SIG-M5 (cell line): ENCODE data around the gene SHQ1.
"Not testable (repeated sequence)": the region's sequence is repeated elsewhere in the genome, so short reads cannot be mapped to it uniquely, and the experiment has no call there.

ENCODE experiments used
- DNase-seq: peaks from one replicate; lab custom pipeline; 2025; lab: John Stamatoyannopoulos, UW

The SHQ1 gene

GRCh38 chr3:72748659-72749058 is 99.6 kb downstream of the SHQ1 start:
- no peak for DNase-seq

- DNase-seq: no peak
Observed at GRCh38 chr3:72746430-72747411, 101.5 kb downstream of the SHQ1 start.

GRCh38 chr3:72745146-72745999 is 102.9 kb downstream of the SHQ1 start:
- DNase-seq: no peak

- DNase-seq: no peak
Observed at GRCh38 chr3:72744330-72744729, 103.9 kb downstream of the SHQ1 start.

- DNase-seq: no peak
Observed at GRCh38 chr3:72739531-72740466, 108.4 kb downstream of the SHQ1 start.

GRCh38 chr3:72738752-72739530 is 109.3 kb downstream of the SHQ1 start:
- DNase-seq: no peak

- not testable (repeated sequence) for DNase-seq
Observed at GRCh38 chr3:72735072-72735471, 113.2 kb downstream of the SHQ1 start.

GRCh38 chr3:72733676-72734075 is 114.6 kb downstream of the SHQ1 start:
- no peak for DNase-seq

GRCh38 chr3:72732666-72733345 is 115.4 kb downstream of the SHQ1 start:
- DNase-seq: not testable (repeated sequence)

- DNase-seq: no peak
Observed at GRCh38 chr3:72728958-72729467, 119.2 kb downstream of the SHQ1 start.

GRCh38 chr3:72728329-72728889 is 119.8 kb downstream of the SHQ1 start:
- DNase-seq: no peak

GRCh38 chr3:72727726-72728125 is 120.5 kb downstream of the SHQ1 start:
- DNase-seq: no peak

- DNase-seq: no peak
Observed at GRCh38 chr3:72727172-72727571, 121.1 kb downstream of the SHQ1 start.

- DNase-seq: no peak
Observed at GRCh38 chr3:72725229-72725628, 123.0 kb downstream of the SHQ1 start.

GRCh38 chr3:72724070-72724469 is 124.2 kb downstream of the SHQ1 start:
- no peak for DNase-seq

- no peak for DNase-seq
Observed at GRCh38 chr3:72722930-72723726, 125.1 kb downstream of the SHQ1 start.

- DNase-seq: no peak
Observed at GRCh38 chr3:72721683-72722381, 126.4 kb downstream of the SHQ1 start.

GRCh38 chr3:72720566-72720965 is 127.7 kb downstream of the SHQ1 start:
- no peak for DNase-seq
